Fibroblast of gingiva (primary cell): ENCODE measurements around the gene RPA3.

Experiments used
- DNase-seq: peaks from one replicate; pipeline ENCODE4 v3.0.0-alpha.2; 2011; ENCODE audit warnings: low read depth

Gene RPA3

GRCh38 chr7:7653593-7654187 lies 64.7 kb downstream of the RPA3 start:
- DNase-seq: no peak

GRCh38 chr7:7652798-7653540 lies 65.4 kb downstream of the RPA3 start:
- DNase-seq: no peak

GRCh38 chr7:7651479-7651878 lies 66.9 kb downstream of the RPA3 start:
- DNase-seq: no peak

GRCh38 chr7:7650682-7651206 lies 67.7 kb downstream of the RPA3 start:
- DNase-seq: no peak

GRCh38 chr7:7647495-7648036 lies 70.8 kb downstream of the RPA3 start:
- DNase-seq: no peak

- no peak for DNase-seq
Measured at GRCh38 chr7:7642081-7642480, 76.3 kb downstream of the RPA3 start.

GRCh38 chr7:7641129-7641663 lies 77.2 kb downstream of the RPA3 start:
- DNase-seq: no peak

- DNase-seq: peak; percentile 98
Measured at GRCh38 chr7:7640221-7641128, 77.9 kb downstream of the RPA3 start, which contains the start of gene UMAD1. TSS of gene UMAD1 (plus strand) at chr7:7640752. CDS start at chr7:7673372, 32,620 bp downstream.

- no peak for DNase-seq
Measured at GRCh38 chr7:7639847-7640220, 78.6 kb downstream of the RPA3 start.

GRCh38 chr7:7639421-7639820 lies 79.0 kb downstream of the RPA3 start:
- DNase-seq: no peak

GRCh38 chr7:7630626-7631329 lies 87.6 kb downstream of the RPA3 start:
- no peak for DNase-seq

GRCh38 chr7:7628476-7628875 lies 89.9 kb downstream of the RPA3 start:
- DNase-seq: no peak

- no peak for DNase-seq
Measured at GRCh38 chr7:7620644-7621210, 97.7 kb downstream of the RPA3 start.

GRCh38 chr7:7620236-7620635 lies 98.2 kb downstream of the RPA3 start:
- no peak for DNase-seq

GRCh38 chr7:7618410-7618809 lies 100.0 kb downstream of the RPA3 start:
- DNase-seq: no peak

GRCh38 chr7:7617550-7617949 lies 100.9 kb downstream of the RPA3 start:
- no peak for DNase-seq

- no peak for DNase-seq
Measured at GRCh38 chr7:7614018-7614741, 104.2 kb downstream of the RPA3 start.

- no peak for DNase-seq
Measured at GRCh38 chr7:7613210-7613609, 105.2 kb downstream of the RPA3 start.

- DNase-seq: no peak
Measured at GRCh38 chr7:7612519-7612918, 105.9 kb downstream of the RPA3 start.

- DNase-seq: no peak
Measured at GRCh38 chr7:7609330-7609729, 109.1 kb downstream of the RPA3 start.
